ENCODE measurements around the gene ZNF580.

The ZNF580 gene

DNA sequence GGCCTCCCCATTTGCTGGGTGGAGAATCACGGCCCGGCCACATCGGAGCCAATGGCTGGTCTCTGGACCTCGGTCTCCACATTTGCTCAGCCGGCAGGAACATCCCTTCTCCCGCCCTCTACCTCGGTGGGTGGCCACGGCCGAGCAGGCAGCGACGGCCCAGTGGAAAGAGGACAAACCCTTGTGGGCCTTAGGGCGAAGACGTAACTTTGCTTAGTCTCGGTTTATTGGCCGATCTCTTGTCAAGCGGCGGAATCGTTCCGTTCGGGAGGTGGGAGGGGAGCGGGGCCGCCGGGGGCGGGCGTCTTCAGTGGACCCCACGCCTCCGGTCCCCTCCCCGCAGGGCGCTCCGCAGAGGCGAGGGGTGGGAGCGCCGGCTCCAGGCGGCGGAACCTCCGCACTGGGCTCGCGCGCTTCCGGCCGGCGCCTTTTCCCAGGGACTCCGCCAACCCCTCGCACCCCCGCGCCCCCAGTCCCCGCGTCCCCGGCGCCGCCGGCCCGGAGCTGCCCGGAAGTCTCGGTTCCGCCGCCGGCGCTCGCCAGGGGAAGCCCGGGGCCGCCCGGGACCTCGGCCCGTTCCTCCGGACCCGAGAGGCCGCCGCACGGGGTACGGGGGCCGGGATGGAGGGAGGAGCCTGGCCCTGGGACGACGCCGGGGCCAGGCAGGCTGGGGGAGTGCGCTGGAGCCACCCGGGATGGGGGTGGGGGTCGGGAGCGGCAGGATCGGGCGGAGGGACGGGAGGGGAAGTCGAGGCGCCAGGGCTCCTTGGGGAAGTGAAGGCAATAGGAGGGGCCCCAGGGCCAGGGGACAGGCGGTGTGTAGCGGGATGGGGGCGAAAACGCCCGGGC is at the start of gene ZNF580:
Gene ZNF580, plus strand, starts transcription at position 426 of the 849 bp plus-strand sequence. CDS start 1,507 bp downstream, outside the sequence.
- DNase-seq, result peak; percentile 64 to 73

GRCh38 chr19:55591555-55591954 is 49.2 kb upstream of the ZNF580 start:
- no peak for DNase-seq

DNA sequence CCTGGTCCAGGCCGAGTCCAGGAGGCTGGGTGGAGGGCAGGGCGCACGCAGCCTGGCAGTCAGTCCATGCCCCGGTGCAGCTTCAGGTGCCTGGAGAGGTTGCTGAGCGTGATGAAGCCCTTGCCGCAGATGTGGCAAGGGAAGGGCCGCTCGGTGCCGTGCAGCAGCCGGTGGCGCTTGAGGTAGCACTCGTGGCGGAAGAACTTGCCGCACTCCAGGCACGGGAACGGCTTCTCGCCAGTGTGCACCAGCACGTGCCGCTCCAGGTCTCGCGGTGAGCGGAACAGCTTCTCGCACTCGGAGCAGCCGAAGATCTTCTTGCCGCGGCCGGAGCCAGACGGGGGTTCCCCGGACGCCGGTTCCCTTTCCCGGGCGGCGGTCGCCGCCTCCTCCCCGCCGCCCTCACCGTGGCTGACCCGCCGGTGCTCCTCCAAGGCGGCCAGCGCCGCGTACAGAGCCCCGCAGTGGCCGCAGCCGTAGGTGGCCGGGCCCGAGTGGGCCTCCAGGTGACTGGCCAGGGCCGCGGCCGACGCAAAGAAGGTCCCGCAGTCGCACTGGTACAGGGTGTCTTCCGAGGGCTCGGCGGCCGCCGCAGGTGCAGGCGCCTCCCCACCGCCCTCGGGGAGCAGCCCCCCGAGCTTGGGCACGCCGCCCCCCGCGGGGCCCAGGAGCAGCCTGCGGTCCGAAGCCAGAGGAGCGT is 48.3 kb upstream of the ZNF580 start:
- DNase-seq, result no peak

GRCh38 chr19:55593096-55593772 is 47.6 kb upstream of the ZNF580 start:
- DNase-seq, result no peak

DNA sequence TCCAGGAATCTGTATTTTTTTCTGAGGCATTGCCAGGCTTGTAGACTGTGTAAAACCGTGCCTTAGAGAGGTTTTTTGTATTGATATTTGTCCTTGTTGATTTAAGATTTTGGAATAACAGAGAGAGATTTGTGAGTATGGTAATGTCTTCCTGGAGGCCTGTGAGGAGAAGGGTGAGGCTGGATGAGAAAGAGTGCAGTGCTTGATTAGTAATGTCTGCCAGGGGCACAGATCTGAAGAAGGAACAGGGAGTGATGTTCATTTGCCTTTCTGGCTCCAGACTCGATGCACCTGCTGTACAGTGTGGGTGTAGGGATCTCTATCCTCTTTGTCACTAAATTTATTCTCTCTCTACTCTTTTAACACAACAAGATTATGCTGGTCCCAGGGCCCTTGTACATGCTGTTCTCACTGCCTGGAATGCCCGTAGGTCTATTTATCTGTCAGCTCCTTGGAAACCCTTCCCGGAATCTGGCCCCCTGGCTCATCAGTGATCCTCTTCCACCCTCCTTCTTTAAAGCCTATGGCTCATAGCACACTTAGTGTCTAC is 45.7 kb upstream of the ZNF580 start:
- DNase-seq, result no peak

- no peak for DNase-seq
Observed at GRCh38 chr19:55596304-55596703, 44.5 kb upstream of the ZNF580 start.

DNA sequence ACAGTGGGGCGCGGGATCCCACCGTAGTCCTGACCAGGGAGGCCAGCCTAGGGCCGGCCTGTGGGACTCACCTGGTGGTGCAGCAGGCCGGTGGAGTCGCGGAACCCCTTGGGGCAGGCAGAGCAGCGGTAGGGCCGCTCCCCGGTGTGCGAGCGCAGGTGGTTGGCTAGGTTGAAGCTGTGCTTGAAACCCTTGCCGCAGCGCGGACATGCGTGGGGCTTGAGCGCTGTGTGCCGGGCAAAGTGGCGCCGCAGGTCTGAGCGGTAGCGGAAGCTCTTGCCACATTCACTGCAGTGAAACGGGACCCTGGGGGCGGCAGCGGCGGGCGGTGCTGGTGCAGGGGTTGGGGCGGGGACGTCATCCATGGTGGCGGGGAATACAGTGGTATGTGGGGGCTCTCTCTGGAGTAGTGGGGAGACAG is 43.3 kb upstream of the ZNF580 start:
- no peak for DNase-seq

DNA sequence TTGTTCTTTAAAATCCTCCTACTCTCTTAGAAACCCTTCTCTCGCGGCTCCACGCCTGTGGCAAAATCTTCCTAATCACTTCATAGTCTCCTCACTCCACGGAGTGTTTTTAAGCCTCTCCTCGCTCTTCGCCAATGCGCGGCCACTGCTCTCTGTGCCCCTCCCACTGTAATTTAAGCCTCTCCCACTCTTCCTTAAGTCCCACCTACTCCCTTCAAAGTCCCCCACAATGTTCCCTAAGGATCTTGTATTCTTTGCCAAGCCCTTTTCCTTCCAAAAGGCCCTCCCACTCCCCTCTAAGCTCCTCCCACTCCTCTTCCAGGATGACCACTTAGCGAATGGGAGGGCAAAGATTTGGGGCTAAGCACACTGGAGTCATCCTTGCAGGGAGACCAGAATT is 42.8 kb upstream of the ZNF580 start:
- DNase-seq, result no peak

- DNase-seq, result peak; percentile 87 to 89
Observed at GRCh38 chr19:55598719-55599467, 41.9 kb upstream of the ZNF580 start.

DNA sequence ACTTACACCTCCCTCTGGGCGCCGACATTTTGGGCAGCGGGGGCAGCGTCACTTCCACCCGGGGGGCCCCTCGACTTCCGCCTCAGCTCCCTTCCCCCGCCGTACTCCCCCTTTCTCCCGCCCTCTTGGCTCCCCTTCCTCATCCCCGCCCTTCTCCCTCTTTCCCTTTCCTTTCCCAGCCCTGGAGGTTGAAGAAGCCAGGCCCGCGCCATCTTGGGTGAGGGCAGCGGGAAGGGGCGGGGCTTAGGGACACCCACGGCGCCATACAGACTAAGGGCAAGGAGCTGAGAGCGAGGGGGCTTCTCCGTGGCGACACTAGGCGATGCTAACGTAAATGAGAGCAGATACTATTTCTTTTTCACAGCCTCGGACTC is 41.3 kb upstream of the ZNF580 start, which contains the start of gene FIZ1:
Gene FIZ1, minus strand, starts transcription at position 50 of the 374 bp plus-strand sequence. CDS start 1,652 bp downstream, outside the sequence.
- DNase-seq, result peak; percentile 93 to 95

DNA sequence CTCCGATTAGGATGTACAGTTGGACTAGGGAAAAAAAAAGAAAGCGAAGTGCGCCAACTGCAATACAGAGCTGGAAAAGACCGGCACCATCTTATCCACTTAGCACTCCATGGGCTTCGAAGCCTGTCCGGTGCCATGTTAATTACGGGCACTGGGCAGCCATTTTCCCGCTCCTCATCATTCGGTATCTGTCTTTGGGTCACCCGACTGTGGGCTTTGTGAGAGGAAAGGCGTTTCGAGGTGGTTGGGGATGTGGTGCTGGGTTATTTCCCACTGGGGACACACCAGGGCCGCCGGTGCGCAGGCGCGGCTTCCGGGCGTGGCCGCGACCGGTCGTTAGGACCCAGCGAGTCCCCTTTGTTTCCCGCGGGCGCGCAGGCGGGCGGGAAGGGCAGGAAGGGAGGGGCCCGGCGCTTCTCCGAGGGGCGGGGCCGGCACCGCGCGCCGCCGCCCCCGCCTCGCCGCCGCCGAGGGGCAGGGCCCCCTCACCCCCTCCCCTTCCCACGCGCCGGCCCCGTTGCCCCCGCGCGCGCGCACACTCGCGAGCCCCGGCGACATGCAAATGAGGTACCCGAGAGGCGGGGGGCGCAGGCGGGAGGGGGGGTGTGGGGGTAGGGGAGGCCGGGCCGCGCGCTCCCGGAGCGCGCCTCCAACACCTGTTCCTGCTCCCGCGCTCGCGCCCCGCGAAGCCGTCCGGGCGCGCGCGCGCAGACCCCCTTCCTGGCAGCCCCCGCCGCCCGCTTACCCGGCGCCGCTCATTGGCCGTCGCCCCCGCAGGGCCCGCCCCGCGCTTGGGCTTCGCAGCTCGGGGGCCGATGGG is 40.8 kb upstream of the ZNF580 start, which contains the start of gene ZNF524:
Gene ZNF524, plus strand, starts transcription at position 447 of the 820 bp plus-strand sequence. CDS start 1,825 bp downstream, outside the sequence.
- peak; percentile 82 to 84 for DNase-seq

DNA sequence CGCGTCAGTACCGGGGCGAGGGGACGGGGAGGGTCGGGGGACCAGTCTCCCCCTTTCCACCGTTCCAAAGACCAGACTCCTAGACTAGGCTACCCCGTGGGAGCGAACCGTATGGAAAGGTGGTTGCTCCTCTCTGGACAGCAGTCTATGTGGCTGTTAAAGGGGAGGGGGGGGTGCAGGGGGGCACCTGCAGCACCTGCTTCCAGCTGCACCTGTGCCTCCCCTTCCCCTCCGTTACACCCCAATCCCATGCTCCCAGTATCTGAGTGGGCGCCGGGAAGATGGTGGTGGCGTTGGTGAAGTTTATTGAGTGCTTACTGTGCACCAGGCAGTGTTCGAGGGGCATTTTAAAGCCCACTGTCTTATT is 40.2 kb upstream of the ZNF580 start:
- DNase-seq, result no peak

DNA sequence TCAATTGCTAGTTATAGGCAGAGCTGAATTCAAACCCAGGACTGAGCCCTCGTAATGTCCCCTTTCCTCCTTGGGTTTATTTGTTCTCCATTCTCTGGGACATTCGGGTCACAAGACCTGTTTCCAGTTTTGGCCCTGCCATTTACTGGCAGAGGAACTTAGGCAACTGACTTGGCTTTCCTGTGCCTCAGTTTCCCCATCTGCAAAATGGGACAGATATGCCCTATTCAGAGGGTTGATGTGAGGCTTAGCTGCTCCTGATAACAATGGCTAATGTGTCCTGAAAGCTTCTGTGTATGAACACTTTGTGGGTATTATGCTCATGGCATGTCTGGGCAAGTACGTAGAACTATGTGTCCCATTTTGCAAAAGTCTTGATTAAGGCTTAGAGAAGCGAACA is 39.7 kb upstream of the ZNF580 start:
- no peak for DNase-seq

DNA sequence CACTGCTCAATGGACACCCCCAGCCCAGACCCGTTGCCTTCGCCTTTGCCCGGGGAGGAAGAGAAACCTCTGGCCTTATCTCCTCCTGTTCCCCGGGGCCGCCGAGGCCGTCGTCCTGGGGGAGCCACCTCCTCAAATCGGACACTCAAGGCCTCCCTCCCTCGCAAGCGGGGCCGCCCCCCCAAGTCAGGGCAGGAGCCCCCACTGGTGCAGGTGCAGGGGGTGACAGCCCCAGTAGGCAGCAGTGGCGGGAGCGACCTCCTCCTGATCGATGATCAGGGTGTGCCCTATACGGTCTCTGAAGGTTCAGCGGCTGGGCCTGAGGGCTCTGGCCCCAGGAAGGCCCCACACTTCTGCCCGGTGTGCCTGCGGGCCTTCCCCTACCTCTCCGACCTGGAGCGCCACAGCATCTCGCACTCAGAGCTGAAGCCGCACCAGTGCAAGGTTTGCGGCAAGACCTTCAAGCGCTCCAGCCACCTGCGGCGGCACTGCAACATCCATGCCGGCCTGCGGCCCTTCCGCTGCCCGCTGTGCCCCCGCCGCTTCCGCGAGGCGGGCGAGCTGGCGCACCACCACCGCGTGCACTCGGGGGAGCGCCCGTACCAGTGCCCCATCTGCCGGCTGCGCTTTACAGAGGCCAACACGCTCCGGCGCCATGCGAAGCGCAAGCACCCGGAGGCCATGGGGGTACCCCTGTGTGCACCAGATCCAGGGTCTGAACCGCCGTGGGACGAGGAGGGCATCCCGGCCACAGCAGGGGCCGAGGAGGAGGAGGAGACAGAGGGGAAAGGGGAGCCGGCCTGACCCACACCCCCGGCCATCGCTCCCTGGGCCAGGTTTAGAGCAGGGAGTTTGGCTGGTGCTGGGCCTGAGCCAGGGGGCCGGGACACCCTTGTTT is 38.4 kb upstream of the ZNF580 start:
- no peak for DNase-seq

- DNase-seq, result no peak
Observed at GRCh38 chr19:55603115-55603514, 37.7 kb upstream of the ZNF580 start.

GRCh38 chr19:55603581-55604292 is 37.1 kb upstream of the ZNF580 start:
- DNase-seq, result no peak

- DNase-seq, result peak; percentile 99
Observed at GRCh38 chr19:55605207-55605636, 35.6 kb upstream of the ZNF580 start.

GRCh38 chr19:55605637-55606470 is 34.9 kb upstream of the ZNF580 start, which contains the start of gene ZNF865:
Gene ZNF865 (plus strand): TSS chr19:55605647. CDS start chr19:55613619, 7,972 bp downstream.
- DNase-seq, result peak; percentile 62 to 63

DNA sequence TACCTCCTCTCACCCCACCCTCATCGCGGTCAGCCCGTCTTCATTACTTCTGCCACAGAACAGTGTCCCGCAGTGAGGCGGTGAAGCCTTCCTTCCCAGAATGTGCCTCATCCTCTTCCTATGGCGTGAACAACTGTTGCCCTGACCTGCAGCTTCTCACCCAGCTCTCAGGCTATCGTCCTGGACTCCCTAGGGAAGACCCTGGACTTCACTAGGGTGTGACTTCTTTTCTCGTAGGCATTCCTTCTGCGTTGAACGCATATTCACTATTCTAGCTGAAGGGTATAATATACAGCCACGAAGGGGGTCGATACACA is 34.4 kb upstream of the ZNF580 start:
- no peak for DNase-seq
